HepG2 (cell line): ENCODE results near the gene HSD17B2. TPM values are rescaled to one million over a fixed set of nuclear protein-coding genes. Genes with fewer than 3 reads are reported as not detected.

Experiments
- ARNT2 ChIP-seq: sonication (generic); formaldehyde crosslinking; IDR thresholded peaks from 2 replicates; pipeline ENCODE4 v1.8.0; 2022; ENCODE audit warnings: mild to moderate bottlenecking, low read depth, missing genetic modification reagents, moderate library complexity
- ESRRA ChIP-seq: sonication (generic); formaldehyde crosslinking; IDR thresholded peaks from 2 replicates; pipeline ENCODE4 v1.5.1; 2020; ENCODE audit warnings: mild to moderate bottlenecking, low read depth, missing genetic modification reagents
- FOXA1 ChIP-seq, 2 experiments: fragments of 450-650 bp in 1 of 2; sonication (generic) in 1 of 2; formaldehyde crosslinking in 1 of 2; IDR thresholded peaks; 2 replicates each; pipeline versions ENCODE4 v1.4.0 to v1.6.1; 2016 to 2020; ENCODE audit warnings: missing genetic modification reagents in 1 of 2
- FOXP1 ChIP-seq, 2 experiments: fragments of 450-650 bp in 1 of 2; IDR thresholded peaks; 2 replicates each; pipeline ENCODE4 v1.6.1; 2017 to 2018; ENCODE audit warnings: antibody characterized with exemption in 1 of 2
- GLI4 ChIP-seq: sonication (generic); formaldehyde crosslinking; IDR thresholded peaks from 2 replicates; pipeline ENCODE4 v1.5.1; 2020; ENCODE audit warnings: missing genetic modification reagents, mild to moderate bottlenecking, moderate library complexity, borderline replicate concordance
- JUN ChIP-seq: sonication (generic); formaldehyde crosslinking; IDR thresholded peaks from 2 replicates; pipeline ENCODE4 v1.4.0; 2020; ENCODE audit warnings: mild to moderate bottlenecking, missing genetic modification reagents
- ONECUT2 ChIP-seq: sonication (generic); formaldehyde crosslinking; IDR thresholded peaks from 2 replicates; pipeline ENCODE4 v1.4.0; 2020; ENCODE audit warnings: missing genetic modification reagents
- REL ChIP-seq: sonication (generic); formaldehyde crosslinking; conservative IDR thresholded peaks from 2 replicates; pipeline ENCODE4 v1.8.0; 2022; ENCODE audit warnings: mild to moderate bottlenecking, missing genetic modification reagents, moderate library complexity
- RFX1 ChIP-seq: fragments of 450-650 bp; IDR thresholded peaks from 2 replicates; pipeline ENCODE4 v1.6.1; 2017
- ZMYM2 ChIP-seq: sonication (generic); formaldehyde crosslinking; IDR thresholded peaks from 2 replicates; pipeline ENCODE4 v1.8.0; 2022; ENCODE audit warnings: mild to moderate bottlenecking, missing genetic modification reagents
- ZNF468 ChIP-seq: sonication (generic); formaldehyde crosslinking; IDR thresholded peaks from 2 replicates; pipeline ENCODE4 v1.8.0; 2022; ENCODE audit warnings: mild to moderate bottlenecking, moderate library complexity, missing genetic modification reagents
- ZNF546 ChIP-seq: sonication (generic); formaldehyde crosslinking; conservative IDR thresholded peaks from 2 replicates; pipeline ENCODE4 v1.8.1; 2023; ENCODE audit warnings: mild to moderate bottlenecking, missing genetic modification reagents
- ZNF644 ChIP-seq: IDR thresholded peaks from 2 replicates; pipeline ENCODE4 v1.6.1; 2016; ENCODE audit warnings: low read depth
- ZNF747 ChIP-seq: sonication (generic); formaldehyde crosslinking; IDR thresholded peaks from 2 replicates; pipeline ENCODE4 v1.8.1; 2023; ENCODE audit warnings: missing genetic modification reagents, mild to moderate bottlenecking, borderline replicate concordance
- ZNF768 ChIP-seq: sonication (generic); formaldehyde crosslinking; IDR thresholded peaks from 2 replicates; pipeline ENCODE4 v1.4.0; 2020; ENCODE audit warnings: missing genetic modification reagents
- ZNF883 ChIP-seq: sonication (generic); formaldehyde crosslinking; IDR thresholded peaks from 2 replicates; pipeline ENCODE4 v1.5.1; 2020; ENCODE audit warnings: mild to moderate bottlenecking, missing genetic modification reagents; ENCODE audit errors: not compliant biosample characterization
- polyA plus RNA-seq, 8 experiments: library from polyadenylated mRNA; depleted of rRNA in 3 of 8; stranded (reverse) in 7 of 8; unstranded in 1 of 8; fragments of >200 nt; fragmentation: Illumina TruSeq in 4 of 8; extraction: Trizol in 4 of 8; gene quantifications; 2 replicates each; pipeline versions ENCODE4 v1.2.1 to v1.2.3, GENCODE V29; 2011 to 2016; ENCODE audit warnings: low read depth in 4 of 8, missing spikeins in 1 of 8, mixed read lengths in 1 of 8; ENCODE audit not compliant: insufficient read depth in 1 of 8
- total RNA-seq, 5 experiments: library from RNA; depleted of rRNA; stranded (reverse); fragments of >200 nt; fragmentation: Illumina TruSeq; extraction: Trizol; gene quantifications; 2 replicates each; pipeline ENCODE4 v1.2.3, GENCODE V29; 2016; ENCODE audit warnings: low read depth in 1 of 5
- TF ChIP-seq, protein P1 (sequence below): sonication (generic); formaldehyde crosslinking; IDR thresholded peaks from 2 replicates; pipeline ENCODE4 v1.5.1; 2020; ENCODE audit warnings: missing genetic modification reagents, mild to moderate bottlenecking, borderline replicate concordance
- TF ChIP-seq, protein P2 (sequence below): sonication (generic); formaldehyde crosslinking; IDR thresholded peaks from 2 replicates; pipeline ENCODE4 v1.5.0; 2020; ENCODE audit warnings: mild to moderate bottlenecking, missing genetic modification reagents, borderline replicate concordance
- TF ChIP-seq, protein P3 (sequence below): sonication (generic); formaldehyde crosslinking; IDR thresholded peaks from 2 replicates; pipeline ENCODE4 v1.5.1; 2020; ENCODE audit warnings: mild to moderate bottlenecking, missing genetic modification reagents, moderate library complexity

The HSD17B2 gene
- total and polyA plus RNA-seq, 2 of the 13 experiments (the other 11 are each of a cell fraction or from before 2014, with no cell fraction given), result 26.3 to 69.3 TPM

DNA sequence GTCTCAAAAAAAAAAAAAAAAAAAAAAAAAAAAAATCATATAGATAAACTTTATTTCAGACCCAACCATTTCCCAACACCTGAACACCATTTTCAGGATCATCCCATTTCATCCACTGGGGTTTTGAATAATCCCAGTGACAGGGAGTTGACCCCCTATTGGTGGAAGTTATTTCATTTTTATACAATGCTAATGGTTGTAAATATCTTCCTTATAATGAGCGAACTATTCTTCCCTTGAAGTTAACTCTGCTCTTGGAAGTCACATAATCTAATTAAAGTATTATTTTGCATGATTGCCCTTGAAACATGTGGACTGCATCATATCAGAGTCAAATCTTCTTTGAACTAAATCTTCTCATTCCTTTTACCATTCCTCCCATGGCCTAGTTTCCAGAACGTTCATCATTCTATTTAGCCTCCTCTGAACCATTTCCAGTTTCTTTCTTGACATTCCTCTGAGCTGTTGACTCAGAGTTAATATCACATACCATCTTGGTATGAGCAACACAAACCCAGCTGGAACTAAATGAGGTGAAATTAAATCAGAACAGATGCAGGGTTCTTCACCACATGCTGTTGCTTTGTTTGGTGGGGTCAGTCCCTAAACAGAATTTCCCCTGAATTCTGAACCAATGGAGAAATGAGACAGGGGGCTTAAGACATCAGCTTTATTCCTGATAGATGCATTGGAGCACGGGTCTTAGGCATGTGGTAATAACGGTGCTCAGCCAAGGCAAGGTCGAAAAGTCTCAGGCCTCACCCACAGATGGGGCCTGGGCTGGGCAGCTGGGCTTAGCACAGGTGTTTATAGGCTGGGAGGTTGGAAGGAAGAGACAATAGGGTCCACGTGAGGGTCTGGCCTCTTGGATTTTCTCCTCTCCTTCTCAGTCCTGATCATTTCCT lies 8.9 kb downstream of the HSD17B2 start (continued):
- TF ChIP-seq, protein P1, sequence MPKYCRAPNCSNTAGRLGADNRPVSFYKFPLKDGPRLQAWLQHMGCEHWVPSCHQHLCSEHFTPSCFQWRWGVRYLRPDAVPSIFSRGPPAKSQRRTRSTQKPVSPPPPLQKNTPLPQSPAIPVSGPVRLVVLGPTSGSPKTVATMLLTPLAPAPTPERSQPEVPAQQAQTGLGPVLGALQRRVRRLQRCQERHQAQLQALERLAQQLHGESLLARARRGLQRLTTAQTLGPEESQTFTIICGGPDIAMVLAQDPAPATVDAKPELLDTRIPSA, result no peak
- TF ChIP-seq ESRRA (CRISPR knock-in tag) (no peak), FOXA1 (IDR thresholded peaks at IDR 0.05) (no peak), FOXA1 (CRISPR knock-in tag; IDR thresholded peaks at IDR 0.05) (no peak), REL (CRISPR knock-in tag) (no peak), ARNT2 (CRISPR knock-in tag) (no peak), JUN (CRISPR knock-in tag) (no peak), RFX1 (no peak), ONECUT2 (CRISPR knock-in tag) (no peak), ZNF768 (CRISPR knock-in tag) (no peak), ZNF644 (CRISPR knock-in tag) (0 out of 2 replicates have a peak, but pooled peaks have one; percentile 27), ZMYM2 (0 out of 2 replicates have a peak, but pooled peaks have one; percentile 12), ZNF747 (CRISPR knock-in tag) (no peak), GLI4 (CRISPR knock-in tag) (no peak), ZNF546 (CRISPR knock-in tag) (no peak), ZNF468 (CRISPR knock-in tag) (no peak), ZNF883 (CRISPR knock-in tag) (peak; percentile 33), FOXP1 (IDR thresholded peaks at IDR 0.05) (no peak), FOXP1 (CRISPR knock-in tag; IDR thresholded peaks at IDR 0.05) (no peak)
- TF ChIP-seq, protein P2, sequence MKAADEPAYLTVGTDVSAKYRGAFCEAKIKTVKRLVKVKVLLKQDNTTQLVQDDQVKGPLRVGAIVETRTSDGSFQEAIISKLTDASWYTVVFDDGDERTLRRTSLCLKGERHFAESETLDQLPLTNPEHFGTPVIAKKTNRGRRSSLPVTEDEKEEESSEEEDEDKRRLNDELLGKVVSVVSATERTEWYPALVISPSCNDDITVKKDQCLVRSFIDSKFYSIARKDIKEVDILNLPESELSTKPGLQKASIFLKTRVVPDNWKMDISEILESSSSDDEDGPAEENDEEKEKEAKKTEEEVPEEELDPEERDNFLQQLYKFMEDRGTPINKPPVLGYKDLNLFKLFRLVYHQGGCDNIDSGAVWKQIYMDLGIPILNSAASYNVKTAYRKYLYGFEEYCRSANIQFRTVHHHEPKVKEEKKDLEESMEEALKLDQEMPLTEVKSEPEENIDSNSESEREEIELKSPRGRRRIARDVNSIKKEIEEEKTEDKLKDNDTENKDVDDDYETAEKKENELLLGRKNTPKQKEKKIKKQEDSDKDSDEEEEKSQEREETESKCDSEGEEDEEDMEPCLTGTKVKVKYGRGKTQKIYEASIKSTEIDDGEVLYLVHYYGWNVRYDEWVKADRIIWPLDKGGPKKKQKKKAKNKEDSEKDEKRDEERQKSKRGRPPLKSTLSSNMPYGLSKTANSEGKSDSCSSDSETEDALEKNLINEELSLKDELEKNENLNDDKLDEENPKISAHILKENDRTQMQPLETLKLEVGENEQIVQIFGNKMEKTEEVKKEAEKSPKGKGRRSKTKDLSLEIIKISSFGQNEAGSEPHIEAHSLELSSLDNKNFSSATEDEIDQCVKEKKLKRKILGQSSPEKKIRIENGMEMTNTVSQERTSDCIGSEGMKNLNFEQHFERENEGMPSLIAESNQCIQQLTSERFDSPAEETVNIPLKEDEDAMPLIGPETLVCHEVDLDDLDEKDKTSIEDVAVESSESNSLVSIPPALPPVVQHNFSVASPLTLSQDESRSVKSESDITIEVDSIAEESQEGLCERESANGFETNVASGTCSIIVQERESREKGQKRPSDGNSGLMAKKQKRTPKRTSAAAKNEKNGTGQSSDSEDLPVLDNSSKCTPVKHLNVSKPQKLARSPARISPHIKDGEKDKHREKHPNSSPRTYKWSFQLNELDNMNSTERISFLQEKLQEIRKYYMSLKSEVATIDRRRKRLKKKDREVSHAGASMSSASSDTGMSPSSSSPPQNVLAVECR (CRISPR knock-in tag), result 0 out of 2 replicates have a peak, but pooled peaks have one; percentile 32
- TF ChIP-seq, protein P3, sequence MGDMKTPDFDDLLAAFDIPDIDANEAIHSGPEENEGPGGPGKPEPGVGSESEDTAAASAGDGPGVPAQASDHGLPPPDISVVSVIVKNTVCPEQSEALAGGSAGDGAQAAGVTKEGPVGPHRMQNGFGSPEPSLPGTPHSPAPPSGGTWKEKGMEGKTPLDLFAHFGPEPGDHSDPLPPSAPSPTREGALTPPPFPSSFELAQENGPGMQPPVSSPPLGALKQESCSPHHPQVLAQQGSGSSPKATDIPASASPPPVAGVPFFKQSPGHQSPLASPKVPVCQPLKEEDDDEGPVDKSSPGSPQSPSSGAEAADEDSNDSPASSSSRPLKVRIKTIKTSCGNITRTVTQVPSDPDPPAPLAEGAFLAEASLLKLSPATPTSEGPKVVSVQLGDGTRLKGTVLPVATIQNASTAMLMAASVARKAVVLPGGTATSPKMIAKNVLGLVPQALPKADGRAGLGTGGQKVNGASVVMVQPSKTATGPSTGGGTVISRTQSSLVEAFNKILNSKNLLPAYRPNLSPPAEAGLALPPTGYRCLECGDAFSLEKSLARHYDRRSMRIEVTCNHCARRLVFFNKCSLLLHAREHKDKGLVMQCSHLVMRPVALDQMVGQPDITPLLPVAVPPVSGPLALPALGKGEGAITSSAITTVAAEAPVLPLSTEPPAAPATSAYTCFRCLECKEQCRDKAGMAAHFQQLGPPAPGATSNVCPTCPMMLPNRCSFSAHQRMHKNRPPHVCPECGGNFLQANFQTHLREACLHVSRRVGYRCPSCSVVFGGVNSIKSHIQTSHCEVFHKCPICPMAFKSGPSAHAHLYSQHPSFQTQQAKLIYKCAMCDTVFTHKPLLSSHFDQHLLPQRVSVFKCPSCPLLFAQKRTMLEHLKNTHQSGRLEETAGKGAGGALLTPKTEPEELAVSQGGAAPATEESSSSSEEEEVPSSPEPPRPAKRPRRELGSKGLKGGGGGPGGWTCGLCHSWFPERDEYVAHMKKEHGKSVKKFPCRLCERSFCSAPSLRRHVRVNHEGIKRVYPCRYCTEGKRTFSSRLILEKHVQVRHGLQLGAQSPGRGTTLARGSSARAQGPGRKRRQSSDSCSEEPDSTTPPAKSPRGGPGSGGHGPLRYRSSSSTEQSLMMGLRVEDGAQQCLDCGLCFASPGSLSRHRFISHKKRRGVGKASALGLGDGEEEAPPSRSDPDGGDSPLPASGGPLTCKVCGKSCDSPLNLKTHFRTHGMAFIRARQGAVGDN (CRISPR knock-in tag), result peak; percentile 16; the same call in 1 of the 2 replicates
